Dendritic cell treated with granulocyte-macrophage colony-stimulating factor and Interleukin-4, amounts not matched to agents 40 ng/mL and 50 ng/mL, for 4 days (primary cell): ENCODE data around the gene MYO1F.

Experiments
- H3K27ac Mint-ChIP-seq: one replicate; pipeline ENCODE4 v1.8.0; 2022; ENCODE audit warnings: mild to moderate bottlenecking, mixed read lengths
- H3K27me3 Mint-ChIP-seq: one replicate; pipeline ENCODE4 v1.8.0; 2022; ENCODE audit warnings: mild to moderate bottlenecking, mixed read lengths
- H3K36me3 Mint-ChIP-seq: one replicate; pipeline ENCODE4 v1.8.0; 2022; ENCODE audit warnings: low read depth, mixed read lengths
- H3K4me1 Mint-ChIP-seq: one replicate; pipeline ENCODE4 v1.8.0; 2022; ENCODE audit warnings: low read depth, mixed read lengths
- H3K4me3 Mint-ChIP-seq: one replicate; pipeline ENCODE4 v1.8.0; 2022; ENCODE audit warnings: mild to moderate bottlenecking, moderate library complexity, mixed read lengths
- H3K9me3 Mint-ChIP-seq: one replicate; pipeline ENCODE4 v1.8.0; 2022; ENCODE audit warnings: mixed read lengths
- intact Hi-C: fragments of 100-400 bp; cut with micrococcal nuclease; formaldehyde crosslinking; loops from one replicate; pipeline ENCODE4 v1.15.0; 2022

Gene MYO1F

DNA sequence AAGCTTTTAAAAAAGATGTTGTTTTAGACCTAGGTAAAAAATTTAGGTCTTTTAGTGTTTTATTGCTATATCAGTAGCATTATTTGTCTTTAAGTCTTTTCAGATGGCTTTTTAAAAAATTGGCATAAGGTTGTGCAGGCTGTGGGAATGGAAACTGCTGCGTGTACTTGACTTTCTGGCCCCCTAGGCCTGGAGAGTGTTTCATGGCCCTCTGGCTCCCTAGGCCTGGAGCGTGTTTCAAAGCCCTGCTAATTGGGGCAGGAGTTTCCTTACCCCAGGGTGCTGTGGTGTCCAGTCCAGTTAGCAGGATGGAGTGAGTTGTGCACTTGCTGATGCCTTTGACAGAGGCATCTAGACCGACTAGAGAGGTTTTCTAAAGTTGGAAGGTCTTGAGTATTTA is 98.6 kb downstream of the MYO1F start:
- Mint-ChIP-seq H3K27me3 (no peaks in the 10 kb centered on the region), H3K9me3 (no peaks in the 10 kb centered on the region), H3K36me3 (peaks cover 96% of the 10 kb centered on the region), H3K27ac (no peak overlapping the region), H3K4me3 (no peak overlapping the region), H3K4me1 (peaks cover 56% of the 10 kb centered on the region)
- intact Hi-C loops: no loop called here

DNA sequence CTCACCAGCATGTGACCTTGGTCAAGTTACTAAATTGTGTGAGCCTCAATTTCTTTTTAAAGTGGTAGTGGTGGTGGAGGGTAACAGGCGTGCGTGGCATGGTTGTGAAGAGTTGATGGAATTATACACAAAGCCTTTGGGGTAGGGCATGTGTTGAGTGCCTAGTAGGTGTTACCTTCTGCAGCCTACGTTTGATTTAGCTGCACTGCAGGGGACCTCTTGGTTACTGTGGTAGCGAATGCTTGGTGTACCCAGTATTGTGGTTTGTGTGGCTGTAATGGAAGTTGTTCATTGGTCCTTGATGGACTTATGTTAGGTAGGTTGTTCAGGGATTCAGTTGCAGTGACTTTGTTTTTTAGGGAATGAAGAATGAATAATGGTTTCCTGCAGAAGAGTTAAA is 99.4 kb downstream of the MYO1F start:
- peaks cover 96% of the 10 kb centered on the region for H3K36me3 Mint-ChIP-seq
- peaks cover 59% of the 10 kb centered on the region for H3K4me1 Mint-ChIP-seq
- no peaks in the 10 kb centered on the region for H3K9me3 Mint-ChIP-seq
- intact Hi-C loops: no loop called here
- no peak overlapping the region for H3K4me3 Mint-ChIP-seq
- H3K27ac Mint-ChIP-seq: no peak overlapping the region
- no peaks in the 10 kb centered on the region for H3K27me3 Mint-ChIP-seq

DNA sequence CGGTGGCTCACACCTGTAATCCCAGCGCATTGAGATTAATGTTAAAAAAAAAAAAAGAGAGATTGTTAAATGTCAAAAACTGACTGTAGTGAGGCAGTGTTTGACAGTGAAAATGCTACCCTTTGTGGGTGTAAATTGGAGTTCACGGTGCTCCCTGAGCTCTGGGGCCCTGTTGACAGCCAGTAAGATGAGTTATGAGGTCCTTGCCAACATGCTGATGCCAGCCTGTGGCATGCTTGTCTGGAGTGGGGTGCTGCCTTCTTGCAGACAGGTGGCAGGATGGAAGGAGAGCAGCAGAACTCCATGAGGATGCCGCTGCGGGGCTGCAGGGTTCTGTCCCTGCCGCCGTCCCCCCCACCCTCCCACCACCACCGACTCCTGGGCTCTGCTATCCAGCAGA is 100.7 kb downstream of the MYO1F start:
- no peak overlapping the region for H3K4me3 Mint-ChIP-seq
- H3K27ac Mint-ChIP-seq: no peak overlapping the region
- H3K36me3 Mint-ChIP-seq: peaks cover 96% of the 10 kb centered on the region
- no peaks in the 10 kb centered on the region for H3K27me3 Mint-ChIP-seq
- H3K4me1 Mint-ChIP-seq: peaks cover 59% of the 10 kb centered on the region
- intact Hi-C loops: no loop called here
- H3K9me3 Mint-ChIP-seq: no peaks in the 10 kb centered on the region

DNA sequence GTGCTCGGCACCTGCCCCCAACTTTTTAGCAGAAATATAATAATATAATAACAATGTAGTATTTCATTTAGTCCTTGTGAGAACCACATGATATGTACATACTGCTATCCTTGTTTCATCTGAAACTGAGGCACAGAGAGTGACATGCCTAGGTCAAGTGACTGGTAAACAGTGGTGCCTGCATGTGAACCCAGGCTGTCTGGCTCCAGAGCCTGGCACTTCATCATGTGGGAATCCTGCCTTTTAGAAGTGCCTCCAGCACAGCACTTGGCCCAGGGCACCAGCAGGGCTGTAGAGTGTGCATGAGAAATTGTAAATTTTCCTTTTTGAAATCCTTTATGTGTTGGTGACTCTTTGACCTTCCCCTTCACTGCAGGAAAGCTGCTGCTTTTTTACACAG is 102.2 kb downstream of the MYO1F start:
- no peaks in the 10 kb centered on the region for H3K9me3 Mint-ChIP-seq
- intact Hi-C loops: no loop called here
- no peak overlapping the region for H3K27ac Mint-ChIP-seq
- peaks cover 63% of the 10 kb centered on the region for H3K4me1 Mint-ChIP-seq
- H3K36me3 Mint-ChIP-seq: peaks cover 98% of the 10 kb centered on the region
- H3K27me3 Mint-ChIP-seq: no peaks in the 10 kb centered on the region
- H3K4me3 Mint-ChIP-seq: no peak overlapping the region

DNA sequence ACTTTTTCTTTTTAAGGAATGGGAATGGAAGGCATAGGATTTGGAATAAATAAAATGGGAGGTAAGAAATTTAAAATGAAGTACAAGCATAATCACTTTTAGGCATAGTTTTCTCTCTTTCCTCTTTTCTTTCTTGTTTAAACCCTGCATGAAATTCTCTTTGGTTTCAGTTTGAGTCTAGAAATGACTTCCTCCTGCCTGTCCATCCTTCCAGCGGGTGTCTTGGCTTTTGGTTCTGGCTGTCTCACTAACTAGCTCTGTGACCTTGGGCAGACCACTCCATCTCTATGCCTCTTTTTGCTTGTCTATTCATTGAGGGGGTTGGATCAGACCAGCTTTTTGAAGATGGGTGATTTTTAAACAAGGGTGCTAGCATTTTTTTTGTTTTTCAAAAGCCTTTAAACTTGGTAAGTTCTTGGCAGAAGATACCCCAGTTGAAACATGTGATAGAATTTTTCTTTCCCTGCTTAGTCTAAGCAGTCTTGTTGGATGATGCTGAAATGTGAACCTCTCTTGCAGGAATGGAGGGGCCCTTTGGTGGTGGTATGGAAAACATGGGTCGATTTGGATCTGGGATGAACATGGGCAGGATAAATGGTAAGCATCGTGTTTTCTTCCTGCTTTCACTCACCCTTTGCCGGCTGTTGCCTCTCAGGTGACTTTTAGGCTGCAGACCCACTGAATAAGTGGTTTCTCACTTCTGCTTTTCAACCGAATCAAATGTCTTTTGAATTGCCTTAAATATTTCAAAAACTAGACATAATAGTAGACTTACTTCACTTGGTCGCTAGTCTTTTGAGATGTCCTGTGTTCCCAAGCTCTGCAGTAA is 103.4 kb downstream of the MYO1F start:
- Mint-ChIP-seq H3K27me3 (no peaks in the 10 kb centered on the region), H3K4me3 (peak overlapping the region; percentile 14), H3K4me1 (peaks cover 63% of the 10 kb centered on the region), H3K9me3 (no peaks in the 10 kb centered on the region), H3K36me3 (peaks cover 100% of the 10 kb centered on the region), H3K27ac (peak overlapping the region; percentile 85)
- intact Hi-C loops: no loop called here
